ENCODE data around the gene MMAB. TPM values are rescaled to one million over a fixed set of nuclear protein-coding genes. Genes with fewer than 3 reads are reported as not detected.

Gene MMAB
- total RNA-seq, 1 donor from 2014 or later = 59.0 TPM

DNA sequence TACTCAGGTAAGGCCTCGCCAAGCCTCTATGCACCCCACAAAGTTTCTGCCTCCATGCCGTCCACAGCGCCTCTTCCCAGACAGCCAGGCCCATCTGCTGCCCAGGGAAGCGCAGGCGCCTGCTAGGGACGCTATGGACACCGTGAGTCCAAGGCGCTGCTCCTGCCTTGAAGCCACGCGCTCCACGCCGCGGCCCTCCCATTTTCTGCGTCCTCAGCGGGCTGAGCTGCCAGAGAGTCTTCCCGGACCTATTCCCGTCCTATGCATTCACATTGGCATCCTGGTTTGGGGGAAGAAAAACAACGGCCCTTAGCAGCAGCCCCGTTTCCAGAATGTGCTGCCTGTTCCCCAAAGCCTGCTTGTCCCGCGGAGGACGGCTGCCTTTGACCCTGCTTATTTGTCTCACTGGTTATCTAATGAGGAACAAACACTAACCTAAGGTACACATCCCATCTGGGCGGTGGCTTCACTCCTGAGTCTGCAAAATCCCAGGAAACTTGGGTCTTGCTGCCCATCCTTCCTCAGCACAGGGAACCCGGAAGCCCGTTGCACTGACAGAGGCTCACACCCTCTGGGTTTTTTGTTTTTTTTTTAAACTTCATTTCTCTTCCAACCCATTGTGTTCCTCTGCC lies 38.0 kb downstream of the MMAB start:
- Mint-ChIP-seq H3K9me3 (no peaks in the 10 kb centered on the region), H3K27ac (no peak overlapping the region), H3K4me3 (ENCODE audit: low read depth) (no peak overlapping the region), H3K27me3 (ENCODE audit: low read depth) (no peaks in the 10 kb centered on the region), H3K4me1 (ENCODE audit: low read depth) (no peaks in the 10 kb centered on the region), H3K36me3 (ENCODE audit: low read depth) (peaks cover 2% of the 10 kb centered on the region)
- intact Hi-C loops (cut with micrococcal nuclease) = no loop called here
- no peak for DNase-seq (ENCODE audit: low spot score)

DNA sequence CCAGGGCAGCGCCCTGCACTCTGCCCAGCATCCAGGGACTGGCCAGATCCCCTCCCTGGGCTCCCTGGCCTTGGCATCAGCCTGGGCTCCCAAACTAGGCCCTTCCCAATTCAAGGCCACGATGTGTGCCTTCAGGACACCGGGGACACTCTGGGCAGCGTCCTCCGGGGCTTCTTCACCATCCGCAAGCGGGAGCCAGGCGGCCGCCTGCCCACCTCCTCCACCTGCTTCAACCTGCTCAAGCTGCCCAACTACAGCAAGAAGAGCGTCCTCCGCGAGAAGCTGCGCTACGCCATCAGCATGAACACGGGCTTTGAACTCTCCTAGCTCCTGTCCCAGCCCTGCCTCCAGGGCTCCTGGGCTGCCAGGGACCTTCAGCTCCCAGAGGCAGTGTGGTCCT lies 38.8 kb downstream of the MMAB start:
- Mint-ChIP-seq H3K9me3 (no peaks in the 10 kb centered on the region), H3K4me3 (ENCODE audit: low read depth) (no peak overlapping the region), H3K36me3 (ENCODE audit: low read depth) (peaks cover 2% of the 10 kb centered on the region), H3K27me3 (ENCODE audit: low read depth) (no peaks in the 10 kb centered on the region), H3K27ac (no peak overlapping the region), H3K4me1 (ENCODE audit: low read depth) (no peaks in the 10 kb centered on the region)
- DNase-seq (ENCODE audit: low spot score) = no peak
- intact Hi-C loops (cut with micrococcal nuclease) = no loop called here

DNA sequence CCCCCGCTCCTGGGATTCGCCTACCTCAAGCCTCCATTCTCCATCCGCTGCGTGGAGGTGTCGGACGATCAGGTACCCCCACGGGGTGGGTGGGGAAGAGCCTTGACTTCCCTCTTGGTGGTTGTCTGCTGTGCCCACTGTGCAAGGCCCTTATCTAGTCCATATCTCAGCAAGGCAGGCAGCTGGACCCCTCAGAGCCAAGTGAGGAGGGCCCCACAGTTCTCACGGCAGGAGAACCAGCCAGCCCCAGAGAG lies 39.9 kb downstream of the MMAB start:
- no peaks in the 10 kb centered on the region for H3K27me3 Mint-ChIP-seq (ENCODE audit: low read depth)
- intact Hi-C loops (cut with micrococcal nuclease) = no loop called here
- H3K4me3 Mint-ChIP-seq (ENCODE audit: low read depth) = no peak overlapping the region
- no peak for DNase-seq (ENCODE audit: low spot score)
- no peaks in the 10 kb centered on the region for H3K9me3 Mint-ChIP-seq
- peaks cover 2% of the 10 kb centered on the region for H3K36me3 Mint-ChIP-seq (ENCODE audit: low read depth)
- H3K4me1 Mint-ChIP-seq (ENCODE audit: low read depth) = no peaks in the 10 kb centered on the region
- H3K27ac Mint-ChIP-seq = no peak overlapping the region

GRCh38 chr12:109532721-109533486 lies 40.4 kb downstream of the MMAB start:
- Mint-ChIP-seq H3K27ac (no peak overlapping the region), H3K9me3 (no peaks in the 10 kb centered on the region), H3K4me3 (ENCODE audit: low read depth) (no peak overlapping the region), H3K4me1 (ENCODE audit: low read depth) (no peaks in the 10 kb centered on the region), H3K27me3 (ENCODE audit: low read depth) (no peaks in the 10 kb centered on the region), H3K36me3 (ENCODE audit: low read depth) (peaks cover 2% of the 10 kb centered on the region)
- DNase-seq (ENCODE audit: low spot score) = no peak
- intact Hi-C loops (cut with micrococcal nuclease) = no loop called here

- Mint-ChIP-seq H3K9me3 (no peaks in the 10 kb centered on the region), H3K27me3 (ENCODE audit: low read depth) (no peaks in the 10 kb centered on the region), H3K4me3 (ENCODE audit: low read depth) (no peak overlapping the region), H3K4me1 (ENCODE audit: low read depth) (no peaks in the 10 kb centered on the region), H3K27ac (no peak overlapping the region), H3K36me3 (ENCODE audit: low read depth) (peaks cover 2% of the 10 kb centered on the region)
- intact Hi-C loops (cut with micrococcal nuclease) = no loop called here
- no peak for DNase-seq (ENCODE audit: low spot score)
Measured at GRCh38 chr12:109531411-109531810, 41.9 kb downstream of the MMAB start.

- H3K4me1 Mint-ChIP-seq (ENCODE audit: low read depth) = no peaks in the 10 kb centered on the region
- H3K27me3 Mint-ChIP-seq (ENCODE audit: low read depth) = no peaks in the 10 kb centered on the region
- DNase-seq (ENCODE audit: low spot score) = no peak
- no peak overlapping the region for H3K27ac Mint-ChIP-seq
- H3K4me3 Mint-ChIP-seq (ENCODE audit: low read depth) = no peak overlapping the region
- H3K36me3 Mint-ChIP-seq (ENCODE audit: low read depth) = peaks cover 2% of the 10 kb centered on the region
- no peaks in the 10 kb centered on the region for H3K9me3 Mint-ChIP-seq
- intact Hi-C loops (cut with micrococcal nuclease) = no loop called here
Measured at GRCh38 chr12:109529691-109530640, 43.3 kb downstream of the MMAB start.

- Mint-ChIP-seq H3K27ac (no peak overlapping the region), H3K9me3 (no peaks in the 10 kb centered on the region), H3K36me3 (ENCODE audit: low read depth) (peaks cover 2% of the 10 kb centered on the region), H3K4me3 (ENCODE audit: low read depth) (no peak overlapping the region), H3K4me1 (ENCODE audit: low read depth) (no peaks in the 10 kb centered on the region), H3K27me3 (ENCODE audit: low read depth) (no peaks in the 10 kb centered on the region)
- DNase-seq (ENCODE audit: low spot score) = no peak
- intact Hi-C loops (cut with micrococcal nuclease) = no loop called here
Measured at GRCh38 chr12:109527489-109528123, 45.7 kb downstream of the MMAB start.

- no peaks in the 10 kb centered on the region for H3K9me3 Mint-ChIP-seq
- intact Hi-C loops (cut with micrococcal nuclease) = no loop called here
- no peak for DNase-seq (ENCODE audit: low spot score)
- H3K36me3 Mint-ChIP-seq (ENCODE audit: low read depth) = peaks cover 14% of the 10 kb centered on the region
- no peak overlapping the region for H3K4me3 Mint-ChIP-seq (ENCODE audit: low read depth)
- H3K27ac Mint-ChIP-seq = no peak overlapping the region
- H3K27me3 Mint-ChIP-seq (ENCODE audit: low read depth) = no peaks in the 10 kb centered on the region
- no peaks in the 10 kb centered on the region for H3K4me1 Mint-ChIP-seq (ENCODE audit: low read depth)
Measured at GRCh38 chr12:109525279-109525585, 48.1 kb downstream of the MMAB start.

DNA sequence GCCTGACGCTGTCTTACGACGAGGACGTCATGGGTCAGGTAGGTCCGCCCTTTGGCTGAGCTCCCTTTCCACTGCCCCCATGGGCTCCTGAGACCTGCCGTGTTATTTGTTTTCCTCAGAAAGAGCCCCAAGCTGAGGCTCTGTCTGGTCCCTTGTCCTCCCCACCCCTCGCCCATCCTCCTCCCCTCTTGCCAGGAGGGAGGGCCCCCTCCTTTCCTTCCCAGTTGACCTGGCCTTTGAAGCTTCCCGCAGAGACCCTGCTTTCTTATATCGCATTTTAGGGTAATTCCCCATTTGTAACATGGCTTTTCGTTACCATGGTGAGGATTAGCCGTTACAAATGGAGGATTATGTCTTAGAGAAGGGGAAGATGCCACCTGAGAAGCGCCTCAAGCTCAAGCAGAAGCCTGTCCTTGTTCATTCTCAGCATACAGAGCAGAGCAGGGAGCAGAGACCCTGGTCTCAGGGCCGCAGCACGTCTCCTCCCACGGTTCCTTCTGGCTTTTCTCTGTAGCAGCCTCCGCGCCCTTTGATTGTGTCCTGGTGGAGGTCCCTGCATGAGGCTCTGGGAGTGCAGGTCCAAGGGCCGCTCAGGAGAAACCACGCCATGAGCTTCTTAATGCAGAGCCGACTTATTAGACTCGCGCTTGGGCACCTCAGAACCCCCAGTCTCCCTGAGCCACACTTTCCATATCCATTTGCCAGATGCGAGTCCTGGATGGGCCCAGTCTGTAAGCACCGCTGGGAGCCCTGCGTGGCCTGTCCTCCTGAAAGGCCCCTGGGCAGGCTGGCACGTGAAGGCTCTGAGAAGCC lies 48.6 kb downstream of the MMAB start:
- DNase-seq (ENCODE audit: low spot score) = no peak
- no peaks in the 10 kb centered on the region for H3K9me3 Mint-ChIP-seq
- no peak overlapping the region for H3K27ac Mint-ChIP-seq
- intact Hi-C loops (cut with micrococcal nuclease) = no loop called here
- no peaks in the 10 kb centered on the region for H3K27me3 Mint-ChIP-seq (ENCODE audit: low read depth)
- no peak overlapping the region for H3K4me3 Mint-ChIP-seq (ENCODE audit: low read depth)
- H3K36me3 Mint-ChIP-seq (ENCODE audit: low read depth) = peaks cover 14% of the 10 kb centered on the region
- H3K4me1 Mint-ChIP-seq (ENCODE audit: low read depth) = no peaks in the 10 kb centered on the region

DNA sequence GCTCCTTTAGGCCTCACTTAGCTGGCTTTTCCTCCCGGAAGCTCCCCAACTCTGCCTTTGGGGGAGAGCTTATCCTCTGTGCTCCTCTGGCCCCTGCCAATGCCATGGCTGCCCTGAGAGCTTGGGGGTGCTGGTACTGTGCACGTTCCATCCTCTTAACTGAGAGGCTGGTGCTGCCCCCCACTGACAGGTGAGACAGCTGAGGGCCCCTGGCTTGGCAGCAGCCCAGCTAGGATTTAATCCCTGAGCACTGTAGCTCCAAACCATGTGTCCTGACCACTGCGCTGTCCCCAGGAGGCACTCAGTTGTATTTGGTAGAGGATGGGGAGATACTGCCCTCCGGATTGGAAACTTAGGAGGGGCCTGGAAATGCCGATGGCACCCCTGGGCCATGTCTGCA lies 49.8 kb downstream of the MMAB start:
- Mint-ChIP-seq H3K27me3 (ENCODE audit: low read depth) (no peaks in the 10 kb centered on the region), H3K36me3 (ENCODE audit: low read depth) (peaks cover 19% of the 10 kb centered on the region), H3K27ac (no peak overlapping the region), H3K4me1 (ENCODE audit: low read depth) (no peaks in the 10 kb centered on the region), H3K9me3 (no peaks in the 10 kb centered on the region), H3K4me3 (ENCODE audit: low read depth) (no peak overlapping the region)
- no peak for DNase-seq (ENCODE audit: low spot score)
- intact Hi-C loops (cut with micrococcal nuclease) = no loop called here

GRCh38 chr12:109523071-109523470 lies 50.2 kb downstream of the MMAB start:
- intact Hi-C loops (cut with micrococcal nuclease) = no loop called here
- Mint-ChIP-seq H3K27me3 (ENCODE audit: low read depth) (no peaks in the 10 kb centered on the region), H3K4me1 (ENCODE audit: low read depth) (no peaks in the 10 kb centered on the region), H3K4me3 (ENCODE audit: low read depth) (no peak overlapping the region), H3K27ac (no peak overlapping the region), H3K36me3 (ENCODE audit: low read depth) (peaks cover 23% of the 10 kb centered on the region), H3K9me3 (no peaks in the 10 kb centered on the region)
- DNase-seq (ENCODE audit: low spot score) = no peak

DNA sequence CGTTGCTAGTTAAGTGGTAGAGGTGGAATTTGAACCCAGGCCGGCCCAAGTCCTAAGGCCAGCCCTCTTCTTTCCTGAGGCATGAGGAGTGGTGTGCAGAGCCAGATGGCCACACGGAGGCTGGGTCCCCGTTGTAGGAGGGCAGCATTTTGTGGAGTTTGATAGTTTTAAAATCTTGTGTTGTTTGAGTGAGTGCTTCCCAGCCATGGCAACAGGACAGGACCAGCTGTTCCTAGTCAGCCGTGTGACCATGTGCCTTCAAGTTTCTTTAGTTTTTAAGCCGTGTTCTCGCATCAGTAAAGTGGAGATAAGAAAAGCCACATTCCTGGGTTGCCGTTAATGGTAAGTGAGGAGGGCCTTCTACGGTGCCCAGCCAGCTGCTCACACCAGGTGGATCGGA lies 51.5 kb downstream of the MMAB start:
- Mint-ChIP-seq H3K27me3 (ENCODE audit: low read depth) (no peaks in the 10 kb centered on the region), H3K9me3 (no peaks in the 10 kb centered on the region), H3K36me3 (ENCODE audit: low read depth) (peaks cover 32% of the 10 kb centered on the region), H3K4me3 (ENCODE audit: low read depth) (no peak overlapping the region), H3K4me1 (ENCODE audit: low read depth) (no peaks in the 10 kb centered on the region), H3K27ac (no peak overlapping the region)
- no peak for DNase-seq (ENCODE audit: low spot score)
- intact Hi-C loops (cut with micrococcal nuclease) = no loop called here

All from activated T-helper 2 cell treated with anti-CD3 and anti-CD28 coated beads, Interferon-gamma antibody, Interleukin-2, Interleukin-4, amounts not matched to agents 10 μg/mL and 5 μg/mL and 100 μg/mL, durations not matched to agents 14 hours and 24 hours and 36 hours (primary cell).